CD1c-positive myeloid dendritic cell (primary cell): ENCODE measurements around the gene TIE1.

Experiments used
- DNase-seq: peaks from one replicate; pipeline ENCODE4 v3.0.0-alpha.2; 2016; ENCODE audit errors: extremely low spot score

The TIE1 gene

GRCh38 chr1:43312663-43313515 lies 12.1 kb downstream of the TIE1 start:
- peak; percentile 21 for DNase-seq

DNA sequence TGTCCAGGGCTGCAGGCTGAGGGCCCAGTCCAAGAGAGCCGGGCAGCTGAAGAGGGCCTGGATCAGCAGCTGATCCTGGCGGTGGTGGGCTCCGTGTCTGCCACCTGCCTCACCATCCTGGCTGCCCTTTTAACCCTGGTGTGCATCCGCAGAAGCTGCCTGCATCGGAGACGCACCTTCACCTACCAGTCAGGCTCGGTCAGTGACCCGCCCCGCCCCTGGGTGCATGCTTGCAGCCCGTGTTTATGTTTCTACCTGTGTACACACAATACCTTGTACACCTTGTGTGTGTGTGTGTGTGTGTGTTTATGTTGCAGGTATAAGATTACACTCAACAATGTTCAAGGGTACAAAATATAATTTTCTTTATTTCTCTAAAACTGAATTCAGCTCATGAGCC lies 13.0 kb downstream of the TIE1 start:
- DNase-seq = no peak

DNA sequence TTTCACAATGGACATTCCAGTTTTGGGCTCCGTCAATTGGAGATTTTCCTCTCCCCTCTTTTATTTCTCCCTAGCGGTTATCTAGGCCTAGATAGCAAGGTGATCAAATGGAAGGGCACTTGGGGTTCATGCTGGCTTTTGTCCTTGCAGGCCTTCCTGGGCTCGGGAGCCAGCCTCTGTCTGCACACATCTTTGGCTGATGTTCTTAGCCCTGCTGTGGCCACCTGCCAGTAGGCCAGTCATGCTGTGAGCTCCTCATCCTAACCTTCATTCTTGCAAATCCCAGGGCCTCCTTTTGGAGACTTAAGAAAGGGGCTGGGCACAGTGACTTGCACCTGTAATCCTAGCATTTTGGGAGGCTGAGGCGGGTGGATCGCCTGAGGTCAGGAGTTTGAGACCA lies 13.5 kb downstream of the TIE1 start:
- DNase-seq = no peak

GRCh38 chr1:43315481-43315880 lies 14.7 kb downstream of the TIE1 start:
- no peak for DNase-seq

- DNase-seq = no peak
Measured at GRCh38 chr1:43315963-43316737, 15.4 kb downstream of the TIE1 start.

GRCh38 chr1:43316738-43317520 lies 16.1 kb downstream of the TIE1 start:
- no peak for DNase-seq

GRCh38 chr1:43317817-43318471 lies 17.2 kb downstream of the TIE1 start:
- peak; percentile 11 for DNase-seq

- DNase-seq = no peak
Measured at GRCh38 chr1:43318831-43319230, 18.0 kb downstream of the TIE1 start.

DNA sequence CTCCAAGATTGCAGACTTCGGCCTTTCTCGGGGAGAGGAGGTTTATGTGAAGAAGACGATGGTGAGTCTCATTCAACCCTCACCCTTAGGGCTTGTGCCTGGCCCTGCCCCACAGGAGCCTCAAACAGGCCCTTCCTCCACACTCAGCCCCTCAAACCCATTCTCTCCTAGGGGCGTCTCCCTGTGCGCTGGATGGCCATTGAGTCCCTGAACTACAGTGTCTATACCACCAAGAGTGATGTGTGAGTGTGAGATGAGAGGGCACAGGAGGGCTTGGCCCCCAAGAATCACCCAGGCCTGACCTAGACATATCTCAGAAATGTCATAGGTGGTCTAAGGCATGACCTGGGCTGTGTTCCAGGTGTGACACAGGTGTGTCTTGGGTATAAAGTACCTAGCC lies 18.5 kb downstream of the TIE1 start:
- no peak for DNase-seq

- no peak for DNase-seq
Measured at GRCh38 chr1:43319766-43320165, 19.0 kb downstream of the TIE1 start.

DNA sequence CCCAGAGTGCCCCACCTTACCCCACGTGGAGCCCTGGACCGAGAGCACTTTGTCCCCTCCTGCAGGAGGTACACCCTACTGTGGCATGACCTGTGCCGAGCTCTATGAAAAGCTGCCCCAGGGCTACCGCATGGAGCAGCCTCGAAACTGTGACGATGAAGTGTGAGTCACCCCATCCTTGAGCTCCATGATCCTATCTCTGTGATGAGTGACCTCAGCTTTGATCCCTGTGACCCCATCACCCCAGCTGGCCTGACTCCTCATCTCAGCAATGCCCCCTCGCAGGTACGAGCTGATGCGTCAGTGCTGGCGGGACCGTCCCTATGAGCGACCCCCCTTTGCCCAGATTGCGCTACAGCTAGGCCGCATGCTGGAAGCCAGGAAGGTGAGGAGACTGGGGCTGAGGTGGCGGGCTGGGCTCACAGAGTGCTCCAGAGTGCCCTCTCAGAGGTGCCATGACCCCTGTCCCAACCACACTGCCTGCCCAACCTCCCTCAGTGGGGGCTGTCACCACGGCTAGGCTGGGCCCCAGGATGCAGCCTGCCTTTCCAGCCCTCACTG lies 20.6 kb downstream of the TIE1 start:
- no peak for DNase-seq

DNA sequence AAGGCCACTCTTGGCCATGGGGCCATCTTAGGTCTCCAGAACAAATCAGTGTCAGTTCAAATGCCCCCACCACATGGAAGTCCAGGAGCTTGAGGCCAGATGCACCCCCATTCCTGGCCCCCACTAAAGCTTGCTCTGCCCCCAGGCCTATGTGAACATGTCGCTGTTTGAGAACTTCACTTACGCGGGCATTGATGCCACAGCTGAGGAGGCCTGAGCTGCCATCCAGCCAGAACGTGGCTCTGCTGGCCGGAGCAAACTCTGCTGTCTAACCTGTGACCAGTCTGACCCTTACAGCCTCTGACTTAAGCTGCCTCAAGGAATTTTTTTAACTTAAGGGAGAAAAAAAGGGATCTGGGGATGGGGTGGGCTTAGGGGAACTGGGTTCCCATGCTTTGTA lies 21.7 kb downstream of the TIE1 start:
- no peak for DNase-seq

GRCh38 chr1:43324810-43325209 lies 24.0 kb downstream of the TIE1 start:
- DNase-seq = no peak

- no peak for DNase-seq
Measured at GRCh38 chr1:43325381-43325780, 24.6 kb downstream of the TIE1 start.

GRCh38 chr1:43327549-43328292 lies 26.9 kb downstream of the TIE1 start:
- no peak for DNase-seq

DNA sequence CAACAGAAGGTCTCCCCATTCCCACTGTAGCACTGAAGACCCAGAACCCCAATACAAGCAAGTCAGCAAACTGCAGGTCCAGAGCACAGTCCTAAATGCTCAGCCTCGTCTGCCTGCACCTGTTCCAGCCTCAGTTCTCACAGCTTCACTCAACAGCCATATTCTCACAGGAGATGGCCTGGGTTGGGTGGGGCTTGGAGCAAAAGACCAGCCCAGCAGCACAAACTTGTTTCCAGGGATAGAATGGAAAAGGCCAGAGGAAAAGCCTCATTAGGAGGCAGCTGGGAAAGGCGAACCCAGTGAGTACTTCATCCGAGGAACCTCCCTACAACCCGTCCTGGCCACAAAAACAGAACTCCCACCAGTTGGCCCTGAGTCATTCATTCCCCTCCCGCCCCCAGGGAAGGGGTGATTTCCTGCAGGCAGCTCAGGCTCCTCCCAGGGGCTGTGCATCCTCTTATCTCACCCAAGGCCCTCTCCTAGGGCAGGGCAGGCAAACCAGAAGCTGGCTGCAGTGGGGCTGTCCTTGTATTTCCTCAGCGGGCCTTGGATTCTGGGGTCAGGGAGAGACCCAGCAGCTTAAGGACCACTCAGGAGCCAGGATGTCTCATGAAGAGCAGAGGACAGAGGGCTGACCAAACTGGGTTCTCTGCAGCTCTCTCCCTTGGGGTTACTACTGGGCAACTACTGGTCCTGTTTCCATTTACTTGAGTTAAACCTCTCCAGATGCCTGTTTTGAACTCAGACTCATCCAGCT lies 29.4 kb downstream of the TIE1 start:
- DNase-seq = peak; percentile 92

DNA sequence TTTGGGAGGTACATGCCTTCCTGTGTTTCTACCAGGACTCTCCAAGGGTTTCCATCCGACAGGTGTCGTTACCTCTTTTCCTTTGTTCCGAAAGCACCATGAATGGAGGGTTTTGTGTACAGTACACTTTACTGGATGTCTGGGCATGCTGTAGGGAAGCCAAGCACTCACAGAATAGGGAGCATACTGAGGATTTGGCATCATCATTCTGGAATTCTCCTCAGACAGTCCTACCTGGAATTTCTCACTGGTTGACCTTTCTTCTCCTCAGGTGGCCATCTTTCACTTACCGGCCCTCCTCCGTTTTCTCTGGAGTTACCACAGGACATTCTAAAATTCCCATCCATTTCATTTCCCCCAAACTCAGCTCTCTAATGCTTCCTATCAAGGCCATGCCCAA lies 30.9 kb downstream of the TIE1 start:
- DNase-seq = no peak

- no peak for DNase-seq
Measured at GRCh38 chr1:43334453-43335205, 33.8 kb downstream of the TIE1 start.

GRCh38 chr1:43337588-43337987 lies 36.8 kb downstream of the TIE1 start, which contains the start of gene MPL:
Gene MPL, plus strand, starts transcription at chr1:43337818. Its CDS starts 31 bp downstream, at chr1:43337849.
- DNase-seq = no peak
